ENCODE results near the gene CENPP.

GRCh38 chr9:92480291-92480771, 154.6 kb downstream of the CENPP start:
- TF ChIP-seq TARDBP (IDR thresholded peaks at IDR 0.05) (no peak), BHLHE40 (IDR thresholded peaks at IDR 0.05; ENCODE audit: borderline replicate concordance) (no peak), ZNF384 (IDR thresholded peaks at IDR 0.05) (no peak), FOXM1 (IDR thresholded peaks at IDR 0.05; ENCODE audit: borderline replicate concordance) (no peak), PKNOX1 (IDR thresholded peaks at IDR 0.05) (no peak), SUZ12 (IDR thresholded peaks at IDR 0.05) (no peak), HDGF (IDR thresholded peaks at IDR 0.05; ENCODE audit: borderline replicate concordance) (no peak), SP1 (IDR thresholded peaks at IDR 0.05) (no peak), ELF4 (IDR thresholded peaks at IDR 0.05) (no peak), FOXA1 (IDR thresholded peaks at IDR 0.05) (no peak)
